GM23248 (cell line): ENCODE results near the gene PDGFD.

ENCODE experiments used
- EZH2 ChIP-seq: fragments of 200-600 bp; sonication (generic); IDR thresholded peaks from 2 replicates; pipeline ENCODE4 v1.6.1; 2018; ENCODE audit warnings: antibody characterized with exemption, mild to moderate bottlenecking; ENCODE audit not compliant: insufficient read depth, poor library complexity, severe bottlenecking
- EZH2phosphoT487 ChIP-seq: fragments of 200-600 bp; sonication (generic); IDR thresholded peaks from 2 replicates; pipeline ENCODE4 v1.6.1; 2018; ENCODE audit warnings: antibody characterized with exemption, moderate library complexity, mild to moderate bottlenecking, low read depth; ENCODE audit not compliant: insufficient read depth

DNA sequence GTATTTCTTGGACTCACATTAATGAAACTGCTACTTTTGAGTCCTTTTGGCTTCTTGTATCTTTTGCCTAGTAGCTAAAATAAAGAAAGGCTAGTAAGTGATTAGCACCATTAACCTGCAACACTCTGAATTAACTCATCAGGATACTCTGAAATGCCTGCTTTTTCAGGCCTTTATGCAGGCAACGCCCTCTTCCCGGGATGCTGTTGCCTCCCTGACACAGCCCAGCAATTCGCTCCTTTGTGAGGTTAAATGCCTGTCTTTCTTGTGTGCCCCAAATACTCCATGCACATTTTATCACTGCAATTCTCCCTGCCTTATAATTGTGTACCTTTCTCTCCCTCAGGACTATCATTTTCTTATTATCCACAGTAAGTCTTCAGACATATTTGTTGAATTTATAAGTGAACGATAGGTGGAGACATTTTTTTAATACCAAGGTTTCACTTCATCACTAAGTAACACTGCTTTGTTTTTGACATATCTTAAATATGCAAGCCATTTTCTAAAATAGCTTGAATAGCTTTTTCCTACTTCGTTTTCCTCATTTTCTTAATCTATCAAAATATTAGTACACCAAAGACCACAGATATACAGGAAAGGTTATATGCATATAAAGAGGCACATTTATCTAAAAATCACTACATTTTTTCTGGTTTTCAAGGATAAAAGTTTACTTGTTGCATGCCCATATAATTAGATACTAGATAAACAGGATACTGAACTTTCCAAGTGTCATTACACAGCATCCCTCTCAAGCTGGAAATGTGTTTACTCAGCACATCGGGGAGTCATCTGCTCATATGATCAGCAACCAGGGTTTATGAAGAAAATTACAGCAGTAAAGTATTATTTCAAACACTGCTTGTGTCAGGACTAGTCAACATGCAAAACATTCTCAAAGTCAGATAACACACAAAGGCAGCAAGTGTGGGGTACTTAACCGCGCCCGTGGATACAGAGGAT is 176.0 kb downstream of the PDGFD start:
- TF ChIP-seq EZH2phosphoT487 (no peak), EZH2 (no peak)
